ENCODE measurements around the gene HERC2.
"Not testable (repeated sequence)": the region's sequence is repeated elsewhere in the genome, so short reads cannot be mapped to it uniquely, and the experiment has no call there.

Gene HERC2

DNA sequence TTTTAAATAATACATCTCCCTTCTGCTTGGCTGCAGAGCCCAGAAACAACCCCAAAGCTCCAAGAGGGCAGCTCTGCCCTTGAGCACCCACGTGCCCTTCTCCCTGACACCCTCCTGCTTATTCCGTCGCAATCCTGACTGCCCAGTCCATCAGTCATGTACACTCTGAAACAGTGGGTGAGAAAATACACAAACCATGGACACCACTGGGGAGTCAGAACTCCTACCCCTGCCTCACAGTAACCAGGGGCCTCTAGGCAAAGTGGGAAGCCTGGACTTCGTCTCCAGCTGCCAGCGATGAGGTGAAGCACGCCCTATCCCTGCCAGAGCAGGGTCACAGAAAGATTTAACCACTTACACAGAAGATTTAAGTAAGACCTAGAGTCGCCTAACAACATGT, 40.1 kb downstream of the HERC2 start:
- DNase-seq, result no peak

GRCh38 chr15:28274635-28275034, 47.3 kb downstream of the HERC2 start:
- no peak for DNase-seq

GRCh38 chr15:28273873-28274610, 47.9 kb downstream of the HERC2 start:
- DNase-seq, result no peak

GRCh38 chr15:28273468-28273867, 48.5 kb downstream of the HERC2 start:
- no peak for DNase-seq

DNA sequence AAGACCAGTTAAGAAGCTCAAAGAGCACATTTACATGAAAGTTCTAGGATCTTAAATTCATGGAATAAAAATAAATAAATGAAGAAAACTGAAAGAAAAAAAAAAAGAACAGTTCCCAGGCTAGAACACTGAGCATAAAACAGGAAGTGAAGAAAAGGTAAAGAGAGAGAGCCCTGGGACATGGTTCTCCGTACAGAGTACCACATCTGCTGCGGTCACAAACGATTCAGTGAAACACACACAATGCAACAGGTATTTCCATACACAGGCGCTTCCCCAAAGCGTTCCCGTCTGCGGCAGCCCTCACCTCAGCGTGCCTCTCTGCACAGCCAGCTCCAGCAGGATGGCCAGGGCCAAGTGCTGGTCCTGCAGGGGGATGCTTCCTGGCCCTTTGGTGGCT, 49.4 kb downstream of the HERC2 start:
- no peak for DNase-seq

GRCh38 chr15:28271697-28272260, 50.2 kb downstream of the HERC2 start:
- no peak for DNase-seq

GRCh38 chr15:28269097-28269496, 52.9 kb downstream of the HERC2 start:
- DNase-seq, result no peak

DNA sequence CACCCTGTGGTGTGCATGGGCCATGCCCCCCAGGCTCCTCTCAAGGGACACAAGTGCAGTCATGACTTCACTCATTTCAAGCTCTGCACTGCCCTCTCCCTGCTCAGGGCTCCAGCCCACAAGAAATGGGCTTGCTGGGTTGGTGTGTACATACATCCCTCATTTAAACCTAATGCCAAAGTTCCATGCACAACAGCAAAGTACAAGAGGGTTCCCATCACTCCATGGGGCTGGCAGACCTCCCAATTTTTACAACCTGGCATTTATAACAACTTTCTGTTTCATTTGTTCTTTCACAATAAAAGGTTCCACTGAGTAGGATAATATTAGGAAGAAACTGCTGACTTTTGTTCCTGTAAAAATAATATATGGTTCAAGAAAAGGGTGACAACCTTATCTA, 54.3 kb downstream of the HERC2 start:
- no peak for DNase-seq

DNA sequence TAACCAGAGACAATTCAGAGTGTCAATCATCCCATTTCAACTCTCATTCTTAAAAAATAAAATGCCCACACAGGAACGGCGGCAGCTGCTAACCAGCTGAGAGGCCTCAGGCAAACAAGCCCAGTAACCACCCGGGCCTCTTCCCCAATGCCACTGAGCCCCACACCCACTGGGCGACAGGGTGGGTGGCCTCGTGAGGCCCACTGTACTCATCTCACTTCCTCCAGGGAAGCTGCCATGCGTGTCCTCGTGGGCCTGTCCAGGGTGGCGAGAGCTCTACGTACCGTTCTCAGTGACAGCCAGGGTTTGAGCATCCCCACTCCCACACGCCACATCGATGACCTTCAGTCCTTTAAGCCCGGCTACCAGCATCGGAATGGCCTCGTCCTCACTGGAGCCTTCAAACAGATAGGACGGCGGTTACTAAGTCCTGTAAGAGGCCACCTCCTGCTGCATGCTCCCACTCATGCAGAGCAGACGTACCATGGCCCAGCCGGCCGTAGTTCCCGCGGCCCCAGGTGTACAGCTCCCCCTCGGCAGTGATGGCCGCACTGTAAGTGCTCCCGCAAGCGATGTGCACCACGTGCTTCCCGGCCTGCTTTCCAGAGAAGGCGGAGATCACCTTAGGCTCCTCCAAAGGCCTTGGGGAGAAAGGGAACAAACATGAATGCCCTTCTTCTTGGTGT, 56.5 kb downstream of the HERC2 start:
- no peak for DNase-seq

DNA sequence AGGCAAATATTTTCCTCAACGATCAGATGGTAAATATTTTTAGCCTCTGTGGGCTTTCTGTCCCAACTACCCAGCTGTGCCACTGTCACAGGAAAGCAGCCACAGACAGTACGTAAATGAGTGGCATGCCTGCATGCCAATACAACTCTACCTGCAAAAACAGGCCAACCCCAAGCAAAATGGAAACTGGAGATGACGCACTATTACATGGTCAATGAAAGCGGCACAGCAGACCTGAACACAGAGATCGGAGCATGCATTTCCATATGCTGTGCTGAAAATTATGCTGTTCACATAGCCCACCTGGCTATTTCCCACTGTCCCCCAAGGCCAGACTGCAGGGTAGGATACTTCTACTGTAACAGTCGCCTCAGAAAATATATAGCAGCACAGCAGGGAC, 57.8 kb downstream of the HERC2 start:
- DNase-seq, result no peak

GRCh38 chr15:28262438-28262837, 59.5 kb downstream of the HERC2 start:
- no peak for DNase-seq

DNA sequence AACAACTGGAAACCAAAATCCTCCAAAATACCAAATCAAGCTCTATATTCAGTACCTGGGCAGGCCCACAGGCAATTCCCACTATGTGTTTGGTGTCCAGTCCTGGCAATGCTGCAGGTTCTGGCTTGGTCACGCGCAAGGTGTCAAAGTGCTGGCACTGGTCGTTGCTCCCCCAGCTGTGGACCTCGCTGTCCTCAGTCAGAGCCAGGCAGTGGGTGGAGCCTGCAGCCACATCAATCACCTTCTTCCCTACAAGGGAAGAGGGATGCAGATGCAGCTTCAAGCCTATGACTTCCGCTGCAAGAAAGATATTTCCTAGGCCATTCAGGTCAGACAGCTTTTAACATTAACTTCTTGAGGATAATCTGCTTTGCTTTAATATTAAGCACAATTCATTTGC, 61.3 kb downstream of the HERC2 start:
- no peak for DNase-seq

DNA sequence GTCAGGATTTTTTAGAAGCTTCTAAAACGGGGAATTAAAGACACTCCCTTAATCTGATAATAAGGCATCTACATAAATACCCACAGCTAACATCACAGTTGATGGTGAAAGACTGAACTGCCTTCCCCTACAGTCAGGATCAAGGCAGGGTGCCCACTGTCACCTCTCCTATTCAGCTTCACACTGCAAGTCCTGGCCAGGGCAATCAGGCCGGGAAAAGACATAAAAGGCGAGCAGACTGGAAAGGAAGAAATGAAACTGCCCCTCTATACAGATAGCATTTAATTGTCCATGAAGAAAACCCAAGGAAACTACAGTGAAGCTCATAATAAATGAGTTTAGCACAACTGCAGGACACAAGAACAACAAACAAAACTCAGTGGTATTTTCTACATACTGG, 61.7 kb downstream of the HERC2 start:
- no peak for DNase-seq

DNA sequence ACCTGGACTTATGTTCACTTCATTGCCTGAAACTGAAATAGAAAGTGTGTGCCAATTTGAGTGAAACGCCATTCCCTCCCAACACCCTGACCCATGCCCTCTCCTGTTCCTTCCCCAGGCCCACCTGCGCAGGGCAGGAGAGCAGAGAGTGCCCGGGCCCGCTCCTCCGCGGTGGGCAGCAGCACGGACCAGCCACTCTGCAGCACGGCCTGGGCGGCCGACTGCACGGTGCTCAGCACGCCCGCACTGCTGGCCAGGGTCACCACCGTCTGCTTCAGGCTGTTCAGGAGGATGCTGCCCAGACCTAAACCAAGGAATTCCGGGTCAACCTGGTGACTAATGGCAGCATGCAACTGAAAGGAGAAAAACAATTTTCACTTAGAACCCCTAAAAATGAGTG, 66.0 kb downstream of the HERC2 start:
- no peak for DNase-seq

- no peak for DNase-seq
These were observed 69.1 kb downstream of the HERC2 start for GRCh38 chr15:28252831-28253230.

- DNase-seq, result no peak
These were observed 75.4 kb downstream of the HERC2 start for GRCh38 chr15:28246605-28247004.

DNA sequence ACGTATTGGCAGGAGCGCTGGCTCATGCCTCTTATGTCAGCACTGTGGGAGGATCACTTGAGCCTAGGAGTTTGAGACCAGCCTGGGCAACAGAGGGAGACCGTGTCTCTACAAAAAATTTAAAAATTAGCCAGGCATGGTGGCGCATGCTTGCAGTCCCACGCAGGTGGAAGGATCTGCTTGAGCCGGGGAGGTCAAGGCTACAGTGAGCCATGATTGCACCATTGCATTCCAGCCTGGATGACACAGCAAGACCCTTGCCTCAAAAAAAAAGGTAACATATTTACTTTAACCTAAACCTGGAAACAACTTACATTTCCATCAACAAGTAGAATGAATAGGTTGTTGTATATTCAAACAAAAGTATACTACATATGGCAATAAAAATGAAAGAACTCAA, 78.1 kb downstream of the HERC2 start:
- DNase-seq, result no peak

DNA sequence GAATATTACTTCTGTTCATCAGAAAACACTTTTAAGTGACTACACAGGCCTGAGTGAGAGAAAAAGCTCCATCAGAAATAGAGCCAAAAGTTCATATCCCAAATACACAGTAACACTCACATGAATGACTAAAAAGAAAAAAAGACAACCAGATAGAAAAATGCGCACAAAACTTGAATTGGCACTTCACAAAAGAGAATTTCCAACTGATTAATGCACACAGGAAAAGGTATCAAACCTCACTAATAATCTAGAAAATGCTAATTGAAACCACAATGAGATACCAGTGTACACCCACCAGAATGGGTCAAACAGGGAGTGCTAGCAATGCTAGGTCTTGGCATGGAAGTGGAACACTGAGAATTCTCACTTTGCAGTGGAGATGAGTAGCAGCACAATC, 78.6 kb downstream of the HERC2 start:
- no peak for DNase-seq

DNA sequence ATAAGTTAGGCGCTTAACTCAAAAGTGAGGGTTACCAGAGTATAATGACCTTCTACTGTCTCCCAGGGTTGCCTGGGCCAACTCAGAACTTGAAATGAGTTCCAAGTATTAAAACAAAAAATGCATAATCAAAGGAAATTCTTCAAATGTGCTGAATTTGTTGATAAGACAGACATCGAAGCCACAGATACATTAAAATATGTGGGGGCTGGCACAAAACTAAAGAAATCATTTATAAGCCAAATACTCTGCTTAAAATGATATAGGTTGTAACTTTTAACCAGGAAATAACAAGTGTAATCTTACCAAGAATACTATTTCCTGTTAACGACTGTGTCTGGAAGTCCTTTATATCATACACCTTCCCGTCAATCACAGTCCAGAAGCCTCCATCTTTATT, 83.7 kb downstream of the HERC2 start:
- not testable (repeated sequence) for DNase-seq

- not testable (repeated sequence) for DNase-seq
These were observed 90.2 kb downstream of the HERC2 start for GRCh38 chr15:28231743-28232142.

DNA sequence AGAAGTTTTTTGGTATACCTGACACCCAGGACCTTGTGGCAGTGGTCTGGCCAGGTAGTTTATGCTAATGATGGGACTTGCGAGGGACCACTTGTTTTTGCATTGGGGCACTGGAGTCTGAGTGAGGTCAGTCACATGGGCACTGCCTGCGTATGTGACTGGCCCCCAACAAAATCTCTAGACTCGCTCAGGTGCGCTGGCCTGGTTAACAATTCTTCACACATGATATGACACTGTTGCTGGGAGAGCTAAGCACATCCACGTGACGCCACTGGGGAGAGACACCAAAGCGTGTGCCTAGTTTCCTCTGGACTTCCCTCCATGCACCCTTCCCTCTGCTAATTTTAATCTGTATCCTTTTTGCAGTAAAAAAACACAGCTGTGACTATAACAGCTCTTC, 90.6 kb downstream of the HERC2 start:
- DNase-seq, result not testable (repeated sequence)

GRCh38 chr15:28228990-28229640, 92.9 kb downstream of the HERC2 start:
- DNase-seq, result not testable (repeated sequence)

DNA sequence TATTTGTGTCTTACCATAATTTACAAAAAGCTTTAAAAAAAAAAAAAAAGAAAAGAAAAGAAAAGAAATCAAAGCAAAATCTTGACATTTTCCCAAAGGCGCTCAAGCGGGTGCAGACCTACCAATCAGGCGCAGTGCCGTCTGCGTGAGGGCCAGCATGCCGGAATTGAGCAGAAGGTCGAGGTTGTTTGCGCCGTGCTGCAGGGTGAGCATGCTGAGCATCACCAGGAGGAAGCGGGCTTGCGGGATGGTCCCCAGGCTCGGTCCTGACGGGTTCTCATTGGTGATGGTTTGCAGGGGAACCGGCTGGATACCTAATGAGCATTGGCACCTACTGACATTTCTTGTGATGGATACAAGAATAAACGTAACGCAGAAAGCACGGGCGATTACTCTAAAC, 93.9 kb downstream of the HERC2 start:
- no peak for DNase-seq

- peak in 1 of 2 experiments; percentile 17 for DNase-seq
These were observed 94.7 kb downstream of the HERC2 start for GRCh38 chr15:28227303-28227702.
